ENCODE measurements around the gene CGNL1.
A peak's percentile ranks its signal among the peaks of the same experiment; 100 is the strongest.

- TF ChIP-seq SP2 (tag by site-specific recombination; IDR thresholded peaks at IDR 0.05): peak; percentile 62
- no peak for TF ChIP-seq RBAK (tag by site-specific recombination; IDR thresholded peaks at IDR 0.05)
- TF ChIP-seq OVOL3 (tag by site-specific recombination; IDR thresholded peaks at IDR 0.05): no peak
- TF ChIP-seq ZNF664 (tag by site-specific recombination; IDR thresholded peaks at IDR 0.05): no peak
- no peak for TF ChIP-seq CTCF (tag by site-specific recombination; IDR thresholded peaks at IDR 0.05)
- TF ChIP-seq GLI2 (tag by site-specific recombination; IDR thresholded peaks at IDR 0.05; ENCODE audit: borderline replicate concordance, low read depth): no peak
- no peak for TF ChIP-seq ZNF621 (tag by site-specific recombination; IDR thresholded peaks at IDR 0.05)
- no peak for TF ChIP-seq REST (tag by site-specific recombination; IDR thresholded peaks at IDR 0.05)
- TF ChIP-seq ZNF677 (tag by site-specific recombination; IDR thresholded peaks at IDR 0.05): no peak
- TF ChIP-seq ZBTB20 (tag by site-specific recombination; IDR thresholded peaks at IDR 0.05): peak; percentile 71
- TF ChIP-seq HOXC10 (CRISPR knock-in tag; IDR thresholded peaks at IDR 0.05): no peak
- no peak for TF ChIP-seq ZNF544 (tag by site-specific recombination; IDR thresholded peaks at IDR 0.05)
- TF ChIP-seq ZNF138 (tag by site-specific recombination; IDR thresholded peaks at IDR 0.05; ENCODE audit: borderline replicate concordance): no peak
Observed at GRCh38 chr15:57376696-57377477, 582 bp downstream of the CGNL1 start.
